ENCODE measurements around the gene ROBO4. TPM values are rescaled to one million over a fixed set of nuclear protein-coding genes. Genes with fewer than 3 reads are reported as not detected.

ROBO4 gene
- total RNA-seq, 4 donors from 2014 or later = 5.6 to 18.1 (median 12.0) TPM

GRCh38 chr11:124886978-124887666 lies 10.5 kb downstream of the ROBO4 start:
- no peak for TF ChIP-seq POLR2A (IDR thresholded peaks at IDR 0.05)
- no peak for TF ChIP-seq CTCF (IDR thresholded peaks at IDR 0.05)
- H3K4me3 ChIP-seq (ENCODE audit: low read depth, poor library complexity, severe bottlenecking) = no peak overlapping the region
- 85 to 86% methylated on average over 12 of the region's 12 CpGs for WGBS, 2 donors
- intact Hi-C loops (cut with DNase I; ENCODE audit: low total_unique reads) = no loop called here
- peak in 1 of 2 donors; percentile 69 for DNase-seq (ENCODE audit: low spot score in 2 of 2)

GRCh38 chr11:124886476-124886875 lies 11.2 kb downstream of the ROBO4 start:
- 85 to 90% methylated on average over 11 of the region's 11 CpGs for WGBS, 2 donors
- no peak for TF ChIP-seq POLR2A (IDR thresholded peaks at IDR 0.05)
- no peak for TF ChIP-seq CTCF (IDR thresholded peaks at IDR 0.05)
- no peak overlapping the region for H3K4me3 ChIP-seq (ENCODE audit: low read depth, poor library complexity, severe bottlenecking)
- peak in 1 of 2 donors; percentile 73 for DNase-seq (ENCODE audit: low spot score in 2 of 2)
- intact Hi-C loops (cut with DNase I; ENCODE audit: low total_unique reads) = no loop called here

- peak in 1 of 2 donors; percentile 76 for DNase-seq (ENCODE audit: low spot score in 2 of 2)
- intact Hi-C loops (cut with DNase I; ENCODE audit: low total_unique reads) = no loop called here
- H3K4me3 ChIP-seq (ENCODE audit: low read depth, poor library complexity, severe bottlenecking) = no peak overlapping the region
- TF ChIP-seq CTCF (IDR thresholded peaks at IDR 0.05) (no peak), POLR2A (IDR thresholded peaks at IDR 0.05) (no peak)
- WGBS, 2 donors = 71 to 80% methylated on average over 5 of the region's 5 CpGs
Observed at GRCh38 chr11:124884869-124885479, 12.7 kb downstream of the ROBO4 start.

- no peak overlapping the region for H3K4me3 ChIP-seq (ENCODE audit: low read depth, poor library complexity, severe bottlenecking)
- no peak for TF ChIP-seq CTCF (IDR thresholded peaks at IDR 0.05)
- no peak for TF ChIP-seq POLR2A (IDR thresholded peaks at IDR 0.05)
- intact Hi-C loops (cut with DNase I; ENCODE audit: low total_unique reads) = no loop called here
- DNase-seq (ENCODE audit: low spot score in 2 of 2) = peak in 1 of 2 donors; percentile 52
- WGBS, 2 donors = 86 to 100% methylated on average over 1 of the region's 1 CpG
Observed at GRCh38 chr11:124884340-124884739, 13.3 kb downstream of the ROBO4 start.

GRCh38 chr11:124882339-124883071 lies 15.2 kb downstream of the ROBO4 start:
- TF ChIP-seq CTCF (IDR thresholded peaks at IDR 0.05) (no peak), POLR2A (IDR thresholded peaks at IDR 0.05) (no peak)
- intact Hi-C loops (cut with DNase I; ENCODE audit: low total_unique reads) = no loop called here
- DNase-seq (ENCODE audit: low spot score in 2 of 2) = peak in 1 of 2 donors; percentile 79
- H3K4me3 ChIP-seq (ENCODE audit: low read depth, poor library complexity, severe bottlenecking) = no peak overlapping the region
- 67 to 69% methylated on average over 11 of the region's 11 CpGs for WGBS, 2 donors

All from lower leg skin (tissue), 4 donors.